Neural cell (in vitro differentiated cells): ENCODE data around the gene ELOVL3.

Experiments
- EP300 ChIP-seq: fragments of 450-650 bp; conservative IDR thresholded peaks from 2 replicates; pipeline ENCODE4 v1.6.1; 2014; ENCODE audit warnings: antibody characterized with exemption, mild to moderate bottlenecking, moderate library complexity; ENCODE audit not compliant: poor library complexity, severe bottlenecking
- EZH2 ChIP-seq: fragments of 200-600, 300-800 bp; shearing (Covaris generic), sonication (generic); IDR thresholded peaks from 2 replicates; pipeline ENCODE4 v1.6.1; 2014; ENCODE audit warnings: antibody characterized with exemption, low read length, borderline replicate concordance, mild to moderate bottlenecking; ENCODE audit not compliant: insufficient read depth, poor library complexity, severe bottlenecking
- MXI1 ChIP-seq: fragments of 450-650 bp; conservative IDR thresholded peaks from 2 replicates; pipeline ENCODE4 v1.6.1; 2014; ENCODE audit warnings: antibody characterized with exemption, mild to moderate bottlenecking; ENCODE audit not compliant: poor library complexity, severe bottlenecking
- POLR2AphosphoS5 ChIP-seq: IDR thresholded peaks from 2 replicates; pipeline ENCODE4 v1.6.1; 2012
- RAD21 ChIP-seq: fragments of 450-650 bp; conservative IDR thresholded peaks from 2 replicates; pipeline ENCODE4 v1.6.1; 2014; ENCODE audit warnings: antibody characterized with exemption, mild to moderate bottlenecking, moderate library complexity
- REST ChIP-seq: IDR thresholded peaks from 2 replicates; pipeline ENCODE4 v1.6.1; 2012; ENCODE audit warnings: borderline replicate concordance
- SMC3 ChIP-seq: fragments of 450-650 bp; conservative IDR thresholded peaks from 2 replicates; pipeline ENCODE4 v1.6.1; 2014; ENCODE audit warnings: antibody characterized with exemption, mild to moderate bottlenecking, moderate library complexity; ENCODE audit not compliant: poor library complexity
- TAF1 ChIP-seq: IDR thresholded peaks from 2 replicates; pipeline ENCODE4 v1.6.1; 2012; ENCODE audit warnings: low read depth
- TF ChIP-seq, protein P1 (sequence below): fragments of 450-650 bp; IDR thresholded peaks from 2 replicates; pipeline ENCODE4 v1.5.1; 2014; ENCODE audit warnings: antibody characterized with exemption, mild to moderate bottlenecking, moderate library complexity; ENCODE audit not compliant: poor library complexity, severe bottlenecking

DNA sequence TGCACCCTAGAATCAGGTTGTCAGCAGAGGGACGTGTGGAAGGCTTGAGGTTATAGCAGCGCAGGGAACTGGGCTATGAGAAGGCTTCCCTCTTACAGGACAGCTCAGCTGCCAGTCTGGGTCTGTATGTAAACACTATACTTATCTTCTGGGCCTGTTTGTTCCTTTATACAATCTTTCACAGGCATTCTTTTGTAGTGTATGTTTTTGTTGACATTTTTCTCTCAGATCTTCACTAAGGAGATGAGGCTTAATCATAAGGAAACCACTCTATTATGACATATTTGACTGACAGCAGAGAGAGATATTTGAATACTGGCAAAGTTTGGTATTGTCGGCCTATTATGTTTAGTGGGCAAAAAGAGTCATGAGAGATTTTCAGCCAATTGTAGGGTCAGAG is 20.2 kb downstream of the ELOVL3 start:
- TF ChIP-seq RAD21, result no peak
- no peak for TF ChIP-seq EP300
- TF ChIP-seq, protein P1, sequence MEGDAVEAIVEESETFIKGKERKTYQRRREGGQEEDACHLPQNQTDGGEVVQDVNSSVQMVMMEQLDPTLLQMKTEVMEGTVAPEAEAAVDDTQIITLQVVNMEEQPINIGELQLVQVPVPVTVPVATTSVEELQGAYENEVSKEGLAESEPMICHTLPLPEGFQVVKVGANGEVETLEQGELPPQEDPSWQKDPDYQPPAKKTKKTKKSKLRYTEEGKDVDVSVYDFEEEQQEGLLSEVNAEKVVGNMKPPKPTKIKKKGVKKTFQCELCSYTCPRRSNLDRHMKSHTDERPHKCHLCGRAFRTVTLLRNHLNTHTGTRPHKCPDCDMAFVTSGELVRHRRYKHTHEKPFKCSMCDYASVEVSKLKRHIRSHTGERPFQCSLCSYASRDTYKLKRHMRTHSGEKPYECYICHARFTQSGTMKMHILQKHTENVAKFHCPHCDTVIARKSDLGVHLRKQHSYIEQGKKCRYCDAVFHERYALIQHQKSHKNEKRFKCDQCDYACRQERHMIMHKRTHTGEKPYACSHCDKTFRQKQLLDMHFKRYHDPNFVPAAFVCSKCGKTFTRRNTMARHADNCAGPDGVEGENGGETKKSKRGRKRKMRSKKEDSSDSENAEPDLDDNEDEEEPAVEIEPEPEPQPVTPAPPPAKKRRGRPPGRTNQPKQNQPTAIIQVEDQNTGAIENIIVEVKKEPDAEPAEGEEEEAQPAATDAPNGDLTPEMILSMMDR, result no peak
- TF ChIP-seq REST, result no peak
- no peak for TF ChIP-seq POLR2AphosphoS5
- TF ChIP-seq MXI1, result no peak
- TF ChIP-seq TAF1, result no peak
- no peak for TF ChIP-seq EZH2
- no peak for TF ChIP-seq SMC3
